Adrenal gland (tissue), 12 donors: Measurements from ENCODE around the gene ELMO2. TPM values are rescaled to one million over a fixed set of nuclear protein-coding genes. Genes with fewer than 3 reads are reported as not detected.
A peak's percentile ranks its signal among the peaks of the same experiment; 100 is the strongest.
"Not testable (repeated sequence)": the region's sequence is repeated elsewhere in the genome, so short reads cannot be mapped to it uniquely, and the experiment has no call there.

ENCODE experiments used
- DNase-seq, 7 donors: peaks; one replicate each; pipeline ENCODE4 v3.0.0-alpha.2; 2019 to 2020
- H3K27ac ChIP-seq, 5 donors: fragments of 200-600 bp; sonication (generic) in 4 of 5; 1 replicate in 3 of 5; 2 replicates in 2 of 5; pipeline versions ENCODE4 v1.5.1 to v1.8.0; 2016 to 2020; ENCODE audit warnings: mild to moderate bottlenecking in 1 of 5
- H3K27me3 ChIP-seq: fragments of 200-600 bp; 2 replicates; pipeline ENCODE4 v1.8.0; 2021
- H3K36me3 ChIP-seq, 2 donors: fragments of 200-600 bp; replicated peaks in 1 of 2; 1 replicate in 1 of 2; 2 replicates in 1 of 2; pipeline versions ENCODE4 v1.5.1 to v1.8.0; 2018 to 2022
- H3K4me1 ChIP-seq, 2 donors: fragments of 200-600 bp; replicated peaks in 1 of 2; 1 replicate in 1 of 2; 2 replicates in 1 of 2; pipeline versions ENCODE4 v1.5.1 to v1.8.0; 2018 to 2021
- H3K4me3 ChIP-seq, 4 donors: fragments of 200-600 bp; sonication (generic) in 3 of 4; one replicate each; pipeline ENCODE4 v1.5.1; 2016 to 2018
- H3K9me3 ChIP-seq, 3 donors: fragments of 200-600 bp; sonication (generic) in 1 of 3; replicated peaks in 1 of 3; 1 replicate in 2 of 3; 2 replicates in 1 of 3; pipeline versions ENCODE4 v1.5.1 to v1.8.0; 2016 to 2021
- POLR2A ChIP-seq, 2 donors: fragments of 450-650 bp; IDR thresholded peaks; one replicate each; pipeline ENCODE4 v1.6.1; 2017; ENCODE audit warnings: antibody characterized with exemption in 2 of 2, mild to moderate bottlenecking in 2 of 2, moderate library complexity in 1 of 2
- WGBS, 4 donors: extraction: QIAGEN DNeasy Blood & Tissue Kit in 2 of 4; methylation state at CpG; one replicate each; pipeline versions ENCODE4 v1.1.5 to v1.1.7; 2013 to 2017; 5-methylcytosine and 5-hydroxymethylcytosine counted together
- intact Hi-C, 2 donors: fragments of 100-400 bp; cut with DNase I; formaldehyde crosslinking; loops; one replicate each; pipeline versions ENCODE4 v1.14.1 to v1.15.0; 2022 to 2023
- polyA plus RNA-seq, 3 donors: library from polyadenylated mRNA; stranded (reverse); fragments of 200-250 nt in 2 of 3; fragments of 350-450 nt in 1 of 3; fragmentation: Illumina TruSeq in 1 of 3; extraction: RNeasy Lipid Tissue Mini Kit (QIAGEN cat#74804) in 1 of 3; gene quantifications; one replicate each; pipeline ENCODE4 v1.2.3, GENCODE V29; 2013 to 2014
- total RNA-seq, 9 donors: library from RNA; depleted of rRNA in 4 of 9; stranded (reverse); fragments of >200 nt in 4 of 9; fragments of 120-200 nt in 1 of 9; fragmentation: NEBNext Ultra II Directional in 1 of 9; extraction: Animal tissue kit (Norgen Biotek cat#: 25700) in 1 of 9; gene quantifications; one replicate each; pipeline versions ENCODE4 v1.1.0 to v1.2.4, GENCODE V29; 2013 to 2023
- TF ChIP-seq, protein P1 (sequence below), 6 experiments: fragments of 450-650 bp in 4 of 6; fragments of 200-600 bp in 2 of 6; sonication (generic) in 1 of 6; IDR thresholded peaks; 1 replicate in 5 of 6; 2 replicates in 1 of 6; pipeline versions ENCODE4 v1.5.1 to v1.8.0; 2016 to 2021; ENCODE audit warnings: antibody characterized with exemption in 6 of 6, mild to moderate bottlenecking in 2 of 6, moderate library complexity in 1 of 6
- donor health status: healthy with polysubstance abuse.
- donor health status: Bipolar disorder and iron deficiency.
- donor health status: DM: yes; HTN: yes; CAD: no.
- donor health status: DM: no; HTN: no; CAD: no.
- donor health status: DM: no; HTN: no; CAD: no.
- donor health status: DM: yes; HTN: yes; CAD: no.

ELMO2 gene
- total and polyA plus RNA-seq, 12 donors, result 36.2 to 69.0 (median 51.7) TPM

GRCh38 chr20:46388201-46388836 lies 18.1 kb downstream of the ELMO2 start:
- no peak overlapping the region for H3K4me3 ChIP-seq
- H3K27me3 ChIP-seq, result no peaks in the 10 kb centered on the region
- H3K27ac ChIP-seq, result peak overlapping the region in 3 of 5 donors; percentile 11 to 76 (median 46)
- H3K4me1 ChIP-seq, result no peaks in the 10 kb centered on the region
- peaks cover 0 to 92% of the 10 kb centered on the region in 2 donors for H3K36me3 ChIP-seq
- WGBS, 4 donors, result 79 to 84% (median 83%) methylated on average over 5 of the region's 5 CpGs
- intact Hi-C loops, result no loop called here
- no peak for TF ChIP-seq POLR2A (IDR thresholded peaks at IDR 0.05)
- TF ChIP-seq, protein P1, sequence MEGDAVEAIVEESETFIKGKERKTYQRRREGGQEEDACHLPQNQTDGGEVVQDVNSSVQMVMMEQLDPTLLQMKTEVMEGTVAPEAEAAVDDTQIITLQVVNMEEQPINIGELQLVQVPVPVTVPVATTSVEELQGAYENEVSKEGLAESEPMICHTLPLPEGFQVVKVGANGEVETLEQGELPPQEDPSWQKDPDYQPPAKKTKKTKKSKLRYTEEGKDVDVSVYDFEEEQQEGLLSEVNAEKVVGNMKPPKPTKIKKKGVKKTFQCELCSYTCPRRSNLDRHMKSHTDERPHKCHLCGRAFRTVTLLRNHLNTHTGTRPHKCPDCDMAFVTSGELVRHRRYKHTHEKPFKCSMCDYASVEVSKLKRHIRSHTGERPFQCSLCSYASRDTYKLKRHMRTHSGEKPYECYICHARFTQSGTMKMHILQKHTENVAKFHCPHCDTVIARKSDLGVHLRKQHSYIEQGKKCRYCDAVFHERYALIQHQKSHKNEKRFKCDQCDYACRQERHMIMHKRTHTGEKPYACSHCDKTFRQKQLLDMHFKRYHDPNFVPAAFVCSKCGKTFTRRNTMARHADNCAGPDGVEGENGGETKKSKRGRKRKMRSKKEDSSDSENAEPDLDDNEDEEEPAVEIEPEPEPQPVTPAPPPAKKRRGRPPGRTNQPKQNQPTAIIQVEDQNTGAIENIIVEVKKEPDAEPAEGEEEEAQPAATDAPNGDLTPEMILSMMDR (IDR thresholded peaks at IDR 0.05), result no peak
- H3K9me3 ChIP-seq, result no peaks in the 10 kb centered on the region
- DNase-seq, result no peak

- H3K27me3 ChIP-seq, H3K27ac ChIP-seq, H3K4me1 ChIP-seq, H3K9me3 ChIP-seq, DNase-seq, intact Hi-C loops, H3K4me3 ChIP-seq: not testable (repeated sequence)
- peaks cover 0 to 92% of the 10 kb centered on the region in 2 donors for H3K36me3 ChIP-seq
- WGBS, 4 donors, result 79 to 96% (median 93%) methylated on average over 3 of the region's 3 CpGs
Observed at GRCh38 chr20:46387054-46387453, 19.4 kb downstream of the ELMO2 start.

DNA sequence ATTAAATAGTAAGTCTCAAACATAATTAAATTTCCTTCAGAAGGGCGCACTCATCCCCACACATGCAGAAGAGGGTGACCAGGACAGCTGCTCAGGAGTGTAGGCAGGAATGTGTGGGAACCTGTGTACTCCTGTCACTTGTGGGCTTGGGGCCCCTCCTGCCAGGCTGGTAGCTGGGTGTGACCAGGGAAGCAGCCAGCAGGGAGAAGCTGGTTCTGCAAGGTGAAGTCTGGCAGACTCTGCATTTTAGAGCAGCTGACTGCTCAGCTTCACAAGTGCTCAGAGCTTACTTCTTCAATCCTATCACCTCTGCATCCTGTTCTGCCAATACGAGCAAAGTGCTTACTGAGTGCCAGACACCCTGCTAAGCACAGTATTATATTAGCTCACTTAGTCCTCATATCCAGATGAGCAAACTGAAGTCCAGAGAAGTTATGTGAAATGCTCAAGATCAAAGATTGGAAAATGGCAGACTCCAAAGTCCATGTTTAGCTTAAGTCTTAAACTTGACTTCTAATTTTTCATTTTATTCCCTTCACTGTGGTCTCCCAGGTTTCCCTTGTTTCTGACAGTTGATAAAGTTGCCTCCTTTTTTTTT lies 27.9 kb downstream of the ELMO2 start:
- H3K4me3 ChIP-seq, result no peak overlapping the region
- no peak overlapping the region for H3K27ac ChIP-seq
- H3K9me3 ChIP-seq, result no peaks in the 10 kb centered on the region
- no peak for DNase-seq
- H3K27me3 ChIP-seq, result no peaks in the 10 kb centered on the region
- H3K36me3 ChIP-seq, result peaks cover 0 to 100% of the 10 kb centered on the region in 2 donors
- H3K4me1 ChIP-seq, result no peaks in the 10 kb centered on the region
- 84 to 94% (median 92%) methylated on average over 2 of the region's 2 CpGs for WGBS, 4 donors
- intact Hi-C loops, result no loop called here
- TF ChIP-seq POLR2A (IDR thresholded peaks at IDR 0.05), result no peak
- TF ChIP-seq, protein P1 (IDR thresholded peaks at IDR 0.05), result no peak

DNA sequence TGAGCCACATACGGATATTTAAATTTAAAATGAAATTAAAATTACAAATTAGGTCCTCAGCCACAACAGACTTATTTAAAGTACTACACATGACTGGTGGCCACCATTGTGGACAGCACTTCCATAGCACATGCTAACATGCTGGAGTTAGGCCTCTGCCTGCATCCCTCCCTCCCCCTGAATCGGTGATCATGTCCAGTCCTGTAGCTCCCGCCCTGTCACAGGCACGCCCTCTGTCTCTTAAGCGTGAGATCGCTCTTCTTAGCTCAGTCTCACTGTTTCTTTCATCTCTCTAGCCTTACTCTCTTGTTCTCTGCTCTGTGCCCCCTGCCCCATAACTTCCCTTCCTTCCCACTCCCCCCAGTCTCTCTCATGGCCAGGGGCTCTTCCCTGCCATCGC lies 28.9 kb downstream of the ELMO2 start:
- intact Hi-C loops, result no loop called here

More for the DNA sequence above, 28.9 kb downstream of the ELMO2 start:
- 91 to 92% (median 92%) methylated on average over 7 of the region's 7 CpGs for WGBS, 4 donors
- no peak overlapping the region for H3K4me3 ChIP-seq
- H3K9me3 ChIP-seq, result no peaks in the 10 kb centered on the region
- no peak overlapping the region for H3K27ac ChIP-seq
- no peaks in the 10 kb centered on the region for H3K4me1 ChIP-seq
- no peak for TF ChIP-seq POLR2A (IDR thresholded peaks at IDR 0.05)
- TF ChIP-seq, protein P1 (IDR thresholded peaks at IDR 0.05), result no peak
- DNase-seq, result no peak
- no peaks in the 10 kb centered on the region for H3K27me3 ChIP-seq
- H3K36me3 ChIP-seq, result peaks cover 0 to 100% of the 10 kb centered on the region in 2 donors
